K562 (cell line): ENCODE results near the gene CPED1. TPM values are rescaled to one million over a fixed set of nuclear protein-coding genes. Genes with fewer than 3 reads are reported as not detected.

Source experiments
- ATAC-seq: fragments of 200-7000 bp; cut with Tn5 transposase; 3 replicates; pipeline ENCODE4 v1.9.1; 2020; ENCODE audit warnings: moderate library complexity
- BruUV-seq: library from RNA; stranded (reverse); fragments of 400-500 nt; replicated peaks from 2 replicates; lab custom pipeline; 2021; lab: Mats Ljungman, UMichigan
- CTCF ChIA-PET: fragments of 300-600 bp; formaldehyde crosslinking; extraction: SDS; loops from one replicate; lab custom pipeline; 2021; ENCODE audit warnings: low intra/inter-chr PET ratio; lab: Yijun Ruan, JAX
- POLR2A ChIA-PET: fragments of 300-600, 350-650 bp; sonication (Branson Sonifier 250); formaldehyde crosslinking; extraction: SDS; loops from one replicate; lab custom pipeline; 2021; ENCODE audit warnings: antibody characterized with exemption, inconsistent platforms; lab: Yijun Ruan, JAX
- DNase-seq, 4 experiments: peaks; one replicate each; pipeline versions ENCODE4 v3.0.0 to v3.0.0-alpha.2; 2011 to 2018; ENCODE audit warnings: low spot score in 3 of 4, mixed read lengths in 3 of 4; ENCODE audit errors: extremely low read depth in 1 of 4
- FAIRE-seq: peaks from 2 replicates; lab custom pipeline; 2011; peaks lifted over from hg19 to GRCh38; lab: Jason Lieb, UNC
- H2AFZ ChIP-seq: 2 replicates; pipeline ENCODE4 v1.6.0; 2011; ENCODE audit warnings: low read depth, low read length, control low read depth, inconsistent platforms
- H3K27ac ChIP-seq: fragments of 200-600 bp; 3 replicates; pipeline ENCODE4 v1.8.0; 2011; ENCODE audit warnings: low read depth, mild to moderate bottlenecking, control low read depth, inconsistent platforms, low read length, moderate library complexity, mixed read lengths; ENCODE audit errors: extremely low read depth
- H3K27me3 ChIP-seq, 2 experiments: fragments of 300-600 bp in 1 of 2; 2 replicates in 1 of 2; 3 replicates in 1 of 2; pipeline versions ENCODE4 v1.6.0 to v1.8.0; 2011; ENCODE audit warnings: inconsistent platforms in 2 of 2, low read length in 2 of 2, mild to moderate bottlenecking in 1 of 2, mixed read lengths in 1 of 2, moderate library complexity in 1 of 2; ENCODE audit not compliant: control insufficient read depth in 2 of 2, insufficient read depth in 2 of 2
- H3K36me3 ChIP-seq: fragments of 300-600 bp; 3 replicates; pipeline ENCODE4 v1.8.0; 2011; ENCODE audit warnings: mild to moderate bottlenecking, low read length, inconsistent platforms; ENCODE audit not compliant: control insufficient read depth, insufficient read depth
- H3K4me1 ChIP-seq, 2 experiments: fragments of 200-600 bp in 1 of 2; replicated peaks in 1 of 2; 2 replicates in 1 of 2; 3 replicates in 1 of 2; pipeline versions ENCODE4 v1.5.1 to v1.8.0; 2011; ENCODE audit warnings: inconsistent platforms in 2 of 2, low read length in 2 of 2, mild to moderate bottlenecking in 1 of 2, mixed read lengths in 1 of 2, moderate library complexity in 1 of 2; ENCODE audit not compliant: control insufficient read depth in 2 of 2, insufficient read depth in 2 of 2
- H3K4me2 ChIP-seq: 2 replicates; pipeline ENCODE4 v1.6.1; 2011; ENCODE audit warnings: low read length, control low read depth, inconsistent platforms, mixed read lengths; ENCODE audit not compliant: insufficient read depth
- H3K4me3 ChIP-seq: fragments of 200-600 bp; sonication (generic), shearing (Covaris generic); 2 replicates; pipeline ENCODE4 v1.5.1; 2016; ENCODE audit warnings: control low read depth, inconsistent platforms
- H3K79me2 ChIP-seq: fragments of 200-600 bp; 3 replicates; pipeline ENCODE4 v1.8.0; 2011; ENCODE audit warnings: low read length, inconsistent platforms; ENCODE audit not compliant: control insufficient read depth, insufficient read depth
- H3K9ac ChIP-seq, 2 experiments: 2 replicates each; pipeline versions ENCODE4 v1.6.0 to v1.6.1; 2011; ENCODE audit warnings: low read depth in 2 of 2, low read length in 2 of 2, control low read depth in 1 of 2, inconsistent platforms in 1 of 2, mild to moderate bottlenecking in 1 of 2, mixed read lengths in 1 of 2; ENCODE audit not compliant: insufficient read depth in 1 of 2
- H3K9me1 ChIP-seq: one replicate; pipeline ENCODE4 v1.6.0; 2011; ENCODE audit warnings: inconsistent platforms, mild to moderate bottlenecking, low read length, moderate library complexity; ENCODE audit not compliant: control insufficient read depth, insufficient read depth
- H3K9me3 ChIP-seq: replicated peaks from 2 replicates; pipeline ENCODE4 v1.5.1; 2011; ENCODE audit warnings: low read depth, low read length, inconsistent platforms; ENCODE audit not compliant: control insufficient read depth, insufficient read depth
- H4K20me1 ChIP-seq: replicated peaks from 2 replicates; pipeline ENCODE4 v1.6.1; 2011; ENCODE audit warnings: low read length, inconsistent platforms, mixed read lengths; ENCODE audit not compliant: control insufficient read depth, insufficient read depth
- CUX1 ChIP-seq: fragments of 200-800 bp; sonication (Bioruptor generic); IDR thresholded peaks from 2 replicates; pipeline ENCODE4 v1.6.1; 2016; ENCODE audit warnings: missing genetic modification characterization, missing compliant biosample characterization
- ETS2 ChIP-seq: IDR thresholded peaks from 2 replicates; pipeline ENCODE4 v1.6.1; 2016; ENCODE audit warnings: borderline replicate concordance, missing genetic modification characterization, mild to moderate bottlenecking, moderate library complexity, missing compliant biosample characterization; ENCODE audit not compliant: poor library complexity, severe bottlenecking
- MLLT1 ChIP-seq, 2 experiments: fragments of 450-650 bp; IDR thresholded peaks; 2 replicates each; pipeline ENCODE4 v1.6.1; 2016
- MTA2 ChIP-seq: fragments of 450-650 bp; IDR thresholded peaks from 2 replicates; pipeline ENCODE4 v1.6.1; 2016; ENCODE audit warnings: low read depth
- NR2F6 ChIP-seq: fragments of 450-650 bp; formaldehyde crosslinking; IDR thresholded peaks from 2 replicates; pipeline ENCODE4 v1.4.0; 2020; ENCODE audit warnings: mild to moderate bottlenecking
- POLR2G ChIP-seq: fragments of 200-400 bp; formaldehyde crosslinking; IDR thresholded peaks from 2 replicates; pipeline ENCODE4 v1.6.1; 2017; ENCODE audit warnings: low read depth, mild to moderate bottlenecking, antibody characterized with exemption, low read length, moderate library complexity
- RHOXF2B ChIP-seq: fragments of 250-450 bp; sonication (Bioruptor Pico); conservative IDR thresholded peaks from 2 replicates; pipeline ENCODE4 v1.5.1; 2021
- YBX1 ChIP-seq: fragments of 450-650 bp; IDR thresholded peaks from 2 replicates; pipeline ENCODE4 v1.7.1; 2016; ENCODE audit warnings: mild to moderate bottlenecking
- ZNF146 ChIP-seq: IDR thresholded peaks from one replicate; pipeline ENCODE4 v1.6.1; 2018; ENCODE audit warnings: missing compliant biosample characterization; ENCODE audit not compliant: unreplicated experiment
- ZNF174 ChIP-seq: fragments of 250-450 bp; sonication (Bioruptor Pico); IDR thresholded peaks from 2 replicates; pipeline ENCODE4 v1.4.0; 2020; ENCODE audit warnings: mild to moderate bottlenecking
- ZNF212 ChIP-seq: fragments of 450-650 bp; formaldehyde crosslinking; IDR thresholded peaks from 2 replicates; pipeline ENCODE4 v1.4.0; 2020; ENCODE audit warnings: mild to moderate bottlenecking
- ZNF324 ChIP-seq: fragments of 250-450 bp; sonication (Bioruptor Pico); IDR thresholded peaks from 2 replicates; pipeline ENCODE4 v1.4.0; 2020; ENCODE audit warnings: mild to moderate bottlenecking
- ZNF384 ChIP-seq: IDR thresholded peaks from 2 replicates; pipeline ENCODE4 v1.6.1; 2012; ENCODE audit warnings: low read depth, low read length, improper control_type of control experiment
- WGBS: fragments of 100-300 bp; shearing (Covaris generic); methylation state at CpG from one replicate; pipeline ENCODE4 v1.1.6; 2016; ENCODE audit warnings: low coverage, mixed read lengths; ENCODE audit not compliant: insufficient coverage; ENCODE audit errors: missing lambda C conversion rate; 5-methylcytosine and 5-hydroxymethylcytosine counted together
- in situ Hi-C: fragments of 300-500 bp; cut with MboI; formaldehyde crosslinking; loops from 4 replicates; pipeline ENCODE4 v1.15.0; 2018; ENCODE audit warnings: inconsistent platforms, mixed read lengths
- intact Hi-C: fragments of 100-400 bp; cut with micrococcal nuclease; formaldehyde crosslinking; loops from 2 replicates; pipeline ENCODE4 v1.14.2; 2022
- polyA plus RNA-seq, 8 experiments: library from polyadenylated mRNA; depleted of rRNA in 4 of 8; stranded (reverse) in 5 of 8; unstranded in 3 of 8; fragments of >200 nt; fragmentation: Nextera tagmentation in 2 of 8; fragmentation: Illumina TruSeq in 1 of 8; extraction: Ambion mirVana in 2 of 8; extraction: Trizol in 1 of 8; gene quantifications; 2 replicates each; pipeline versions ENCODE4 v1.2.1 to v1.2.3, GENCODE V29; 2011 to 2014; ENCODE audit warnings: inconsistent platforms in 1 of 8, missing spikeins in 1 of 8
- total RNA-seq, 7 experiments: library from RNA; depleted of rRNA in 6 of 7; stranded (reverse); fragments of >200 nt in 6 of 7; fragmentation: Illumina TruSeq in 2 of 7; extraction: Trizol in 2 of 7; gene quantifications; 2 replicates each; pipeline versions ENCODE4 v1.2.1 to v1.2.3, GENCODE V29; 2011 to 2021; ENCODE audit warnings: low replicate concordance in 1 of 7
- TF ChIP-seq, protein P1 (sequence below): IDR thresholded peaks from 3 replicates; pipeline ENCODE4 v1.6.1; 2011; ENCODE audit warnings: borderline replicate concordance, mild to moderate bottlenecking; ENCODE audit not compliant: insufficient read length, insufficient read depth

The CPED1 gene
- total and polyA plus RNA-seq, 9 of the 15 experiments (the other 6 are each of a cell fraction or from before 2014, with no cell fraction given), result 195 to 393 (median 290) TPM

- no peak overlapping the region for H2AFZ ChIP-seq
- H3K4me2 ChIP-seq, result peak overlapping the region; percentile 94
- no TSS peak for BruUV-seq
- ATAC-seq (no peak), FAIRE-seq (no peak), DNase-seq (peak in 1 of 4 experiments; percentile 41)
- H3K9ac ChIP-seq, result peak overlapping the region in 1 of 2 experiments; percentile 82; a peak in 3 of 4 replicates
- POLR2A ChIA-PET, result interaction anchor here (1.0 to 4.6 kb wide), 3 partner anchors 82 to 92 kb away, joined by 3 to 41 read pairs (median 4); partner anchors contain the start of gene CPED1
- H3K79me2 ChIP-seq, result peaks cover 100% of the 10 kb centered on the region
- H3K9me1 ChIP-seq, result no peaks in the 10 kb centered on the region
- no peaks in the 10 kb centered on the region for H3K9me3 ChIP-seq
- in situ Hi-C loops (no loop called here), intact Hi-C loops (no loop called here)
- H3K4me1 ChIP-seq, result peaks cover 5 to 52% of the 10 kb centered on the region in 2 experiments
- H3K27ac ChIP-seq, result peak overlapping the region; percentile 85; the same call in 1 of the 3 replicates
- no peaks in the 10 kb centered on the region for H3K27me3 ChIP-seq
- H3K4me3 ChIP-seq, result peak overlapping the region; percentile 54
- WGBS, result 30% methylated on average over 2 of the region's 2 CpGs
- H4K20me1 ChIP-seq, result peaks cover 26% of the 10 kb centered on the region
- peaks cover 75% of the 10 kb centered on the region for H3K36me3 ChIP-seq
- CTCF ChIA-PET, result interaction anchor here (1.0 to 9.0 kb wide), 5 partner anchors 85 to 289 kb away, joined by 3 to 129 read pairs (median 8); partner anchors contain the start of gene CPED1
- TF ChIP-seq ZNF212 (CRISPR knock-in tag) (0 out of 2 replicates have a peak, but pooled peaks have one; percentile 32), CUX1 (0 out of 2 replicates have a peak, but pooled peaks have one; percentile 11), ZNF174 (CRISPR knock-in tag) (peak; percentile 30; the same call in 1 of the 2 replicates), ETS2 (tag) (no peak), ZNF146 (CRISPR knock-in tag) (no peak), ZNF384 (no peak), MTA2 (0 out of 2 replicates have a peak, but pooled peaks have one; percentile 17), NR2F6 (CRISPR knock-in tag) (no peak), MLLT1 (IDR thresholded peaks at IDR 0.05) (peak; percentile 91 to 92), ZNF324 (CRISPR knock-in tag) (peak; percentile 35; the same call in 1 of the 2 replicates), POLR2G (0 out of 2 replicates have a peak, but pooled peaks have one; percentile 9), RHOXF2B (CRISPR knock-in tag) (no peak), YBX1 (0 out of 2 replicates have a peak, but pooled peaks have one; percentile 26)
- TF ChIP-seq, protein P1, sequence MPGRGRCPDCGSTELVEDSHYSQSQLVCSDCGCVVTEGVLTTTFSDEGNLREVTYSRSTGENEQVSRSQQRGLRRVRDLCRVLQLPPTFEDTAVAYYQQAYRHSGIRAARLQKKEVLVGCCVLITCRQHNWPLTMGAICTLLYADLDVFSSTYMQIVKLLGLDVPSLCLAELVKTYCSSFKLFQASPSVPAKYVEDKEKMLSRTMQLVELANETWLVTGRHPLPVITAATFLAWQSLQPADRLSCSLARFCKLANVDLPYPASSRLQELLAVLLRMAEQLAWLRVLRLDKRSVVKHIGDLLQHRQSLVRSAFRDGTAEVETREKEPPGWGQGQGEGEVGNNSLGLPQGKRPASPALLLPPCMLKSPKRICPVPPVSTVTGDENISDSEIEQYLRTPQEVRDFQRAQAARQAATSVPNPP, result no peak
These were observed 91.9 kb downstream of the CPED1 start for GRCh38 chr7:121080257-121080912.
